ENCODE measurements around the gene ANO2.

DNA sequence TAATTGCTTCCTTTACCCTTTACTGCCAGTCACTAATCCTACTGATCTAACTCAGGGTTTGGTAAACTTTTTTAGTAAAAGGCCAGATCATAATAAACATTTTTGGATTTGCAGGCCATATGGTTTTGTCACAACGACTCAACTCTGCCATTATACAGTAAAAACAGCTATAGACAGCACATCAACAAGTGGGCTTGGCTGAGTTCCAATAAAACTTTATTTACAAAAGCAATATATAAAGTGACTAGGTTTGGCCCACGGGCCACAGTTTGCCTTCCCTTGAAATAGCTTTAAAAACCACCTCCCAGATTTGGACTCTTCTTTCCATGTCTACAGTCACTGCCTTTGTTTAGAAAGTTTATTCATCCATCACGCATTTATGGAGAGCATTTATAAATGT, 366.3 kb downstream of the ANO2 start:
- TF ChIP-seq, protein P1, sequence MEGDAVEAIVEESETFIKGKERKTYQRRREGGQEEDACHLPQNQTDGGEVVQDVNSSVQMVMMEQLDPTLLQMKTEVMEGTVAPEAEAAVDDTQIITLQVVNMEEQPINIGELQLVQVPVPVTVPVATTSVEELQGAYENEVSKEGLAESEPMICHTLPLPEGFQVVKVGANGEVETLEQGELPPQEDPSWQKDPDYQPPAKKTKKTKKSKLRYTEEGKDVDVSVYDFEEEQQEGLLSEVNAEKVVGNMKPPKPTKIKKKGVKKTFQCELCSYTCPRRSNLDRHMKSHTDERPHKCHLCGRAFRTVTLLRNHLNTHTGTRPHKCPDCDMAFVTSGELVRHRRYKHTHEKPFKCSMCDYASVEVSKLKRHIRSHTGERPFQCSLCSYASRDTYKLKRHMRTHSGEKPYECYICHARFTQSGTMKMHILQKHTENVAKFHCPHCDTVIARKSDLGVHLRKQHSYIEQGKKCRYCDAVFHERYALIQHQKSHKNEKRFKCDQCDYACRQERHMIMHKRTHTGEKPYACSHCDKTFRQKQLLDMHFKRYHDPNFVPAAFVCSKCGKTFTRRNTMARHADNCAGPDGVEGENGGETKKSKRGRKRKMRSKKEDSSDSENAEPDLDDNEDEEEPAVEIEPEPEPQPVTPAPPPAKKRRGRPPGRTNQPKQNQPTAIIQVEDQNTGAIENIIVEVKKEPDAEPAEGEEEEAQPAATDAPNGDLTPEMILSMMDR (conservative IDR thresholded peaks at IDR 0.05; ENCODE audit: low read depth, low read length), result no peak
- TF ChIP-seq EZH2 (IDR thresholded peaks at IDR 0.05; ENCODE audit: low read length, unreplicated experiment), result no peak
- TF ChIP-seq EZH2phosphoT487 (IDR thresholded peaks at IDR 0.05; ENCODE audit: borderline replicate concordance, low read length), result no peak
